Measurements from ENCODE around the gene MYO5C.
"Not testable (repeated sequence)": the region's sequence is repeated elsewhere in the genome, so short reads cannot be mapped to it uniquely, and the experiment has no call there.

MYO5C gene

GRCh38 chr15:52246686-52247431 lies 48.7 kb downstream of the MYO5C start:
- in situ Hi-C loops (cut with MboI; ENCODE audit: low sequenced_read_pairs): no loop called here

- in situ Hi-C loops (cut with MboI; ENCODE audit: low sequenced_read_pairs): no loop called here
These were observed 51.7 kb downstream of the MYO5C start for GRCh38 chr15:52243697-52244555.

- in situ Hi-C loops (cut with MboI; ENCODE audit: low sequenced_read_pairs): no loop called here
These were observed 52.3 kb downstream of the MYO5C start for GRCh38 chr15:52243286-52243685.

- in situ Hi-C loops (cut with MboI; ENCODE audit: low sequenced_read_pairs): no loop called here
These were observed 54.1 kb downstream of the MYO5C start for GRCh38 chr15:52241489-52241888.

- in situ Hi-C loops (cut with MboI; ENCODE audit: low sequenced_read_pairs): no loop called here
These were observed 55.4 kb downstream of the MYO5C start for GRCh38 chr15:52240166-52240565.

GRCh38 chr15:52238989-52239525 lies 56.5 kb downstream of the MYO5C start:
- in situ Hi-C loops (cut with MboI; ENCODE audit: low sequenced_read_pairs): not testable (repeated sequence)

- in situ Hi-C loops (cut with MboI; ENCODE audit: low sequenced_read_pairs): no loop called here
These were observed 57.5 kb downstream of the MYO5C start for GRCh38 chr15:52238149-52238548.

GRCh38 chr15:52236013-52236412 lies 59.6 kb downstream of the MYO5C start:
- in situ Hi-C loops (cut with MboI; ENCODE audit: low sequenced_read_pairs): no loop called here

- in situ Hi-C loops (cut with MboI; ENCODE audit: low sequenced_read_pairs): no loop called here
These were observed 60.7 kb downstream of the MYO5C start for GRCh38 chr15:52234596-52235541.

- in situ Hi-C loops (cut with MboI; ENCODE audit: low sequenced_read_pairs): no loop called here
These were observed 62.2 kb downstream of the MYO5C start for GRCh38 chr15:52233405-52233804.

GRCh38 chr15:52232327-52232726 lies 63.3 kb downstream of the MYO5C start:
- in situ Hi-C loops (cut with MboI; ENCODE audit: low sequenced_read_pairs): no loop called here

- in situ Hi-C loops (cut with MboI; ENCODE audit: low sequenced_read_pairs): no loop called here
These were observed 65.5 kb downstream of the MYO5C start for GRCh38 chr15:52230073-52230472.

- in situ Hi-C loops (cut with MboI; ENCODE audit: low sequenced_read_pairs): no loop called here
These were observed 66.7 kb downstream of the MYO5C start for GRCh38 chr15:52228921-52229320.

GRCh38 chr15:52227456-52227855 lies 68.1 kb downstream of the MYO5C start:
- in situ Hi-C loops (cut with MboI; ENCODE audit: low sequenced_read_pairs): no loop called here

- in situ Hi-C loops (cut with MboI; ENCODE audit: low sequenced_read_pairs): no loop called here
These were observed 70.4 kb downstream of the MYO5C start for GRCh38 chr15:52225230-52225629.

- in situ Hi-C loops (cut with MboI; ENCODE audit: low sequenced_read_pairs): no loop called here
These were observed 71.4 kb downstream of the MYO5C start for GRCh38 chr15:52224211-52224610.

GRCh38 chr15:52221730-52222129 lies 73.9 kb downstream of the MYO5C start:
- in situ Hi-C loops (cut with MboI; ENCODE audit: low sequenced_read_pairs): no loop called here

GRCh38 chr15:52220937-52221660 lies 74.5 kb downstream of the MYO5C start:
- in situ Hi-C loops (cut with MboI; ENCODE audit: low sequenced_read_pairs): no loop called here

- in situ Hi-C loops (cut with MboI; ENCODE audit: low sequenced_read_pairs): no loop called here
These were observed 75.4 kb downstream of the MYO5C start for GRCh38 chr15:52220251-52220650.

- in situ Hi-C loops (cut with MboI; ENCODE audit: low sequenced_read_pairs): no loop called here
These were observed 76.8 kb downstream of the MYO5C start for GRCh38 chr15:52218816-52219215.

Data from HL-60/S4 treated with phorbol 12-myristate 13-acetate at 8.2 ng/mL for 4 days and 3 days (cell line).